H7 (cell line): ENCODE results near the gene RFTN2. TPM values are rescaled to one million over a fixed set of nuclear protein-coding genes. Genes with fewer than 3 reads are reported as not detected.
"Not testable (repeated sequence)": the region's sequence is repeated elsewhere in the genome, so short reads cannot be mapped to it uniquely, and the experiment has no call there.

Experiments used
- DNase-seq: peaks from one replicate; pipeline ENCODE4 v3.0.0; 2012
- H3K27me3 ChIP-seq: 2 replicates; pipeline ENCODE4 v1.6.0; 2011; ENCODE audit warnings: mild to moderate bottlenecking, low read length; ENCODE audit not compliant: control insufficient read depth, insufficient read depth
- H3K36me3 ChIP-seq: replicated peaks from 2 replicates; pipeline ENCODE4 v1.5.1; 2011; ENCODE audit warnings: low read length; ENCODE audit not compliant: control insufficient read depth, insufficient read depth
- H3K4me3 ChIP-seq: 2 replicates; pipeline ENCODE4 v1.5.1; 2011; ENCODE audit warnings: low read depth, mild to moderate bottlenecking, control low read depth, low read length, moderate library complexity; ENCODE audit not compliant: insufficient read depth
- total RNA-seq: library from RNA; depleted of rRNA; stranded (reverse); fragments of >200 nt; shearing (Covaris generic); gene quantifications from 2 replicates; pipeline ENCODE4 v1.2.3, GENCODE V29; 2014; rRNA removed

RFTN2 gene
- total RNA-seq, 1 experiment from 2014 or later = 3.2 TPM

GRCh38 chr2:197559681-197560080, 115.7 kb downstream of the RFTN2 start:
- no peak for DNase-seq
- Histone ChIP-seq H3K4me3 (no peak overlapping the region), H3K27me3 (no peaks in the 10 kb centered on the region), H3K36me3 (no peaks in the 10 kb centered on the region)

- H3K36me3 ChIP-seq = 0 out of 2 replicates have a peak, but pooled peaks cover 2% of the 10 kb centered on the region
- no peak for DNase-seq
- H3K27me3 ChIP-seq = no peaks in the 10 kb centered on the region
- H3K4me3 ChIP-seq = no peak overlapping the region
Observed at GRCh38 chr2:197558393-197558792, 117.0 kb downstream of the RFTN2 start.

- H3K27me3 ChIP-seq = no peaks in the 10 kb centered on the region
- peaks cover 2% of the 10 kb centered on the region; the same call in 1 of the 2 replicates for H3K36me3 ChIP-seq
- no peak for DNase-seq
- H3K4me3 ChIP-seq = no peak overlapping the region
Observed at GRCh38 chr2:197556456-197556855, 118.9 kb downstream of the RFTN2 start.

- no peak for DNase-seq
- H3K4me3 ChIP-seq = no peak overlapping the region
- no peaks in the 10 kb centered on the region for H3K27me3 ChIP-seq
- H3K36me3 ChIP-seq = peaks cover 3% of the 10 kb centered on the region
Observed at GRCh38 chr2:197555467-197555866, 119.9 kb downstream of the RFTN2 start.

GRCh38 chr2:197551260-197551659, 124.1 kb downstream of the RFTN2 start:
- H3K36me3 ChIP-seq, DNase-seq, H3K27me3 ChIP-seq, H3K4me3 ChIP-seq: not testable (repeated sequence)

GRCh38 chr2:197548582-197548981, 126.8 kb downstream of the RFTN2 start:
- H3K27me3 ChIP-seq = no peaks in the 10 kb centered on the region
- no peak for DNase-seq
- H3K36me3 ChIP-seq = peaks cover 4% of the 10 kb centered on the region
- H3K4me3 ChIP-seq = no peak overlapping the region

GRCh38 chr2:197547163-197547900, 128.1 kb downstream of the RFTN2 start:
- Histone ChIP-seq H3K36me3 (peaks cover 4% of the 10 kb centered on the region), H3K27me3 (no peaks in the 10 kb centered on the region), H3K4me3 (no peak overlapping the region)
- DNase-seq = no peak

- H3K36me3 ChIP-seq = peaks cover 4% of the 10 kb centered on the region
Observed at GRCh38 chr2:197543206-197543605, 132.2 kb downstream of the RFTN2 start.

GRCh38 chr2:197539734-197540133, 135.7 kb downstream of the RFTN2 start:
- no peak for DNase-seq
- H3K4me3 ChIP-seq = no peak overlapping the region
- H3K27me3 ChIP-seq = no peaks in the 10 kb centered on the region
- H3K36me3 ChIP-seq = peaks cover 10% of the 10 kb centered on the region

More at GRCh38 chr2:197543206-197543605, 132.2 kb downstream of the RFTN2 start:
- no peak for DNase-seq
- H3K4me3 ChIP-seq = no peak overlapping the region
- H3K27me3 ChIP-seq = no peaks in the 10 kb centered on the region

- Histone ChIP-seq H3K36me3 (peaks cover 10% of the 10 kb centered on the region), H3K27me3 (no peaks in the 10 kb centered on the region), H3K4me3 (no peak overlapping the region)
- DNase-seq = no peak
Observed at GRCh38 chr2:197538412-197538811, 137.0 kb downstream of the RFTN2 start.

Other genes starting within 250 kb of the RFTN2 start
- 263 and 351 TPM in 2 replicates for gene SF3B1, start 240.6 kb downstream of the RFTN2 start, total RNA-seq
- 23.4 and 23.8 TPM in 2 replicates for gene COQ10B, start 222.0 kb downstream of the RFTN2 start, total RNA-seq
- 552 and 723 TPM in 2 replicates for gene HSPD1, start 175.7 kb downstream of the RFTN2 start, total RNA-seq
- gene HSPE1, start 175.2 kb downstream of the RFTN2 start, total RNA-seq = 208 and 213 TPM in 2 replicates
- 59.2 and 72.6 TPM in 2 replicates for gene MOB4, start 159.5 kb downstream of the RFTN2 start, total RNA-seq
- gene MARS2, start 29.8 kb upstream of the RFTN2 start, total RNA-seq = 26.5 and 28.1 TPM in 2 replicates
- 0.24 TPM in 1 of 2 replicates, not detected in the other for gene BOLL, start 109.7 kb upstream of the RFTN2 start, total RNA-seq
- gene PLCL1, start 129.0 kb upstream of the RFTN2 start, total RNA-seq = 0.21 and 0.22 TPM in 2 replicates